Body of pancreas (tissue), 4 donors: ENCODE measurements around the gene RAB11FIP4. TPM values are rescaled to one million over a fixed set of nuclear protein-coding genes. Genes with fewer than 3 reads are reported as not detected.

Experiments used
- ATAC-seq: fragments of 150-250 bp; one replicate; pipeline ENCODE4 v1.9.1; 2016
- DNase-seq, 4 donors: peaks; one replicate each; pipeline ENCODE4 v3.0.0-alpha.2; 2019
- H3K27ac ChIP-seq, 4 donors: fragments of 200-600 bp; sonication (generic); 1 replicate in 3 of 4; 2 replicates in 1 of 4; pipeline versions ENCODE4 v1.5.1 to v1.6.1; 2016 to 2019; ENCODE audit warnings: mild to moderate bottlenecking in 1 of 4, mixed read lengths in 1 of 4, moderate library complexity in 1 of 4
- H3K27me3 ChIP-seq, 2 donors: fragments of 200-600 bp; sonication (generic); one replicate each; pipeline ENCODE4 v1.6.0; 2016; ENCODE audit warnings: mild to moderate bottlenecking in 1 of 2
- H3K36me3 ChIP-seq, 2 donors: fragments of 200-600 bp; sonication (generic); replicated peaks in 1 of 2; 2 replicates each; pipeline ENCODE4 v1.5.1; 2016; ENCODE audit warnings: low read depth in 2 of 2; ENCODE audit not compliant: insufficient read depth in 1 of 2
- H3K4me1 ChIP-seq: fragments of 200-600 bp; sonication (generic); one replicate; pipeline ENCODE4 v1.6.0; 2016
- H3K4me3 ChIP-seq, 2 donors: fragments of 200-600 bp; sonication (generic); 1 replicate in 1 of 2; 2 replicates in 1 of 2; pipeline ENCODE4 v1.5.1; 2016 to 2019
- H3K9me3 ChIP-seq, 3 donors: fragments of 200-600 bp; sonication (generic); 1 replicate in 2 of 3; 2 replicates in 1 of 3; pipeline ENCODE4 v1.5.1; 2016
- CTCF ChIP-seq, 7 experiments: fragments of 450-650 bp in 4 of 7; fragments of 200-600 bp in 3 of 7; sonication (generic) in 3 of 7; IDR thresholded peaks; one replicate each; pipeline ENCODE4 v1.5.1; 2016 to 2019; ENCODE audit warnings: antibody characterized with exemption in 7 of 7
- POLR2A ChIP-seq, 3 donors: fragments of 450-650 bp; IDR thresholded peaks; one replicate each; pipeline ENCODE4 v1.6.1; 2016; ENCODE audit warnings: antibody characterized with exemption in 3 of 3, mild to moderate bottlenecking in 2 of 3
- WGBS, 2 donors: methylation state at CpG; one replicate each; pipeline ENCODE4 v1.1.5; 2017; 5-methylcytosine and 5-hydroxymethylcytosine counted together
- intact Hi-C: fragments of 100-400 bp; cut with DNase I; formaldehyde crosslinking; loops from one replicate; pipeline ENCODE4 v1.15.1; 2023
- total RNA-seq, 2 donors: library from RNA; depleted of rRNA; stranded (reverse); fragments of >200 nt; gene quantifications; one replicate each; pipeline ENCODE4 v1.1.0, GENCODE V29; 2016

RAB11FIP4 gene
- total RNA-seq, 2 donors from 2014 or later = 37.2 to 38.7 TPM

GRCh38 chr17:31392856-31393748, 1.6 kb downstream of the RAB11FIP4 start:
- H3K4me1 ChIP-seq = peaks cover 10% of the 10 kb centered on the region
- peaks cover 0 to 4% of the 10 kb centered on the region in 2 donors for H3K27me3 ChIP-seq
- no peaks in the 10 kb centered on the region for H3K36me3 ChIP-seq
- 80 to 84% methylated on average over 17 of the region's 17 CpGs for WGBS, 2 donors
- intact Hi-C loops = no loop called here
- H3K9me3 ChIP-seq = no peaks in the 10 kb centered on the region
- H3K27ac ChIP-seq = no peak overlapping the region
- no peak for TF ChIP-seq POLR2A (IDR thresholded peaks at IDR 0.05)
- TF ChIP-seq CTCF (IDR thresholded peaks at IDR 0.05) = no peak
- no peak overlapping the region for H3K4me3 ChIP-seq
- ATAC-seq (no peak), DNase-seq (peak in 1 of 4 donors; percentile 11)

- no peak for TF ChIP-seq POLR2A (IDR thresholded peaks at IDR 0.05)
- TF ChIP-seq CTCF (IDR thresholded peaks at IDR 0.05) = no peak
- 86 to 90% methylated on average over 7 of the region's 7 CpGs for WGBS, 2 donors
- Histone ChIP-seq H3K36me3 (no peaks in the 10 kb centered on the region), H3K4me3 (no peak overlapping the region), H3K4me1 (peaks cover 10% of the 10 kb centered on the region), H3K9me3 (no peaks in the 10 kb centered on the region), H3K27me3 (peaks cover 0 to 4% of the 10 kb centered on the region in 2 donors), H3K27ac (no peak overlapping the region)
- ATAC-seq (no peak), DNase-seq (peak in 1 of 4 donors; percentile 1)
- intact Hi-C loops = no loop called here
These were observed 2.3 kb downstream of the RAB11FIP4 start for GRCh38 chr17:31393749-31394146.

GRCh38 chr17:31394544-31394943, 3.1 kb downstream of the RAB11FIP4 start:
- H3K27me3 ChIP-seq = peaks cover 0 to 4% of the 10 kb centered on the region in 2 donors
- DNase-seq (peak; percentile 50 to 65 (median 50)), ATAC-seq (no peak)
- no peak overlapping the region for H3K4me3 ChIP-seq
- no peaks in the 10 kb centered on the region for H3K9me3 ChIP-seq
- TF ChIP-seq POLR2A (IDR thresholded peaks at IDR 0.05) = no peak
- TF ChIP-seq CTCF (IDR thresholded peaks at IDR 0.05) = no peak
- H3K36me3 ChIP-seq = no peaks in the 10 kb centered on the region
- 19 to 26% methylated on average over 11 of the region's 11 CpGs for WGBS, 2 donors
- H3K27ac ChIP-seq = no peak overlapping the region
- peaks cover 10% of the 10 kb centered on the region for H3K4me1 ChIP-seq
- intact Hi-C loops = no loop called here

GRCh38 chr17:31397256-31397939, 5.9 kb downstream of the RAB11FIP4 start:
- no peaks in the 10 kb centered on the region for H3K9me3 ChIP-seq
- intact Hi-C loops = no loop called here
- TF ChIP-seq POLR2A (IDR thresholded peaks at IDR 0.05) (no peak), CTCF (IDR thresholded peaks at IDR 0.05) (no peak)
- no peaks in the 10 kb centered on the region for H3K4me1 ChIP-seq
- no peak overlapping the region for H3K27ac ChIP-seq
- WGBS, 2 donors = 69 to 74% methylated on average over 6 to 8 of the region's 8 CpGs
- no peak overlapping the region for H3K4me3 ChIP-seq
- DNase-seq (peak in 1 of 4 donors; percentile 4), ATAC-seq (no peak)
- no peaks in the 10 kb centered on the region for H3K36me3 ChIP-seq
- peaks cover 0 to under 1% of the 10 kb centered on the region in 2 donors for H3K27me3 ChIP-seq
